ENCODE data around the gene LRRC32.

DNA sequence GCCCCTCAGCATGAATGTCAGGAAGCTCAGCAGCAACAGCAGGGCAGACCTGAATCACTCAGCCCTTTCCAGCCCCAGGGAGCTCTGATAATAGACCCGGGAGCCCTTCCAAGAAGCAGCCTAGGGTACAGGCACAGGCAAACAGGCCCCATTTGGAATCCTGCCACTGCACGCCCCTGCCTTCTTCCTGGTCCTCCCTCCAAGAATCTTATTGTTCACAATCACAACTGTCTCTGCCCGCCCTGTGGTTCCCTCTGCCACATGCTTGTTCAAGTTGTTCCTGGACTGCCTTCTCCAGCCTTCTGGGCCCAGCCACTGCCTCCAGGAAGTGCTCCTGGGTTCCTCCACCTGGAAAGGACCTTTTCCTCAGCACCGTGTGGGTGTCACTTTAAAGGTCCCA is 54.6 kb downstream of the LRRC32 start:
- TF ChIP-seq, protein P1, sequence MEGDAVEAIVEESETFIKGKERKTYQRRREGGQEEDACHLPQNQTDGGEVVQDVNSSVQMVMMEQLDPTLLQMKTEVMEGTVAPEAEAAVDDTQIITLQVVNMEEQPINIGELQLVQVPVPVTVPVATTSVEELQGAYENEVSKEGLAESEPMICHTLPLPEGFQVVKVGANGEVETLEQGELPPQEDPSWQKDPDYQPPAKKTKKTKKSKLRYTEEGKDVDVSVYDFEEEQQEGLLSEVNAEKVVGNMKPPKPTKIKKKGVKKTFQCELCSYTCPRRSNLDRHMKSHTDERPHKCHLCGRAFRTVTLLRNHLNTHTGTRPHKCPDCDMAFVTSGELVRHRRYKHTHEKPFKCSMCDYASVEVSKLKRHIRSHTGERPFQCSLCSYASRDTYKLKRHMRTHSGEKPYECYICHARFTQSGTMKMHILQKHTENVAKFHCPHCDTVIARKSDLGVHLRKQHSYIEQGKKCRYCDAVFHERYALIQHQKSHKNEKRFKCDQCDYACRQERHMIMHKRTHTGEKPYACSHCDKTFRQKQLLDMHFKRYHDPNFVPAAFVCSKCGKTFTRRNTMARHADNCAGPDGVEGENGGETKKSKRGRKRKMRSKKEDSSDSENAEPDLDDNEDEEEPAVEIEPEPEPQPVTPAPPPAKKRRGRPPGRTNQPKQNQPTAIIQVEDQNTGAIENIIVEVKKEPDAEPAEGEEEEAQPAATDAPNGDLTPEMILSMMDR (IDR thresholded peaks at IDR 0.05), result no peak
- TF ChIP-seq POLR2A (IDR thresholded peaks at IDR 0.05) (no peak), EP300 (IDR thresholded peaks at IDR 0.05) (no peak)
